H1 (cell line): Measurements from ENCODE around the gene HSD17B13. TPM values are rescaled to one million over a fixed set of nuclear protein-coding genes. Genes with fewer than 3 reads are reported as not detected.

Source experiments
- CTCF ChIA-PET: fragments of 300-600 bp; sonication (Branson Sonifier 250); formaldehyde crosslinking; loops from one replicate; lab custom pipeline; 2021; ENCODE audit not compliant: partially characterized antibody; lab: Charles Lee
- POLR2A ChIA-PET: fragments of 300-600 bp; sonication (Branson Sonifier 250); formaldehyde crosslinking; loops from one replicate; lab custom pipeline; 2021; ENCODE audit warnings: inconsistent platforms; ENCODE audit not compliant: partially characterized antibody; lab: Charles Lee
- DNase-seq, 2 experiments: peaks; one replicate each; pipeline versions ENCODE4 v3.0.0 to v3.0.0-alpha.2; 2010 to 2022; ENCODE audit warnings: low spot score in 2 of 2, low read depth in 1 of 2, mixed read lengths in 1 of 2
- FAIRE-seq: peaks from 2 replicates; lab custom pipeline; 2011; peaks lifted over from hg19 to GRCh38; lab: Jason Lieb, UNC
- H2AFZ ChIP-seq: 2 replicates; pipeline ENCODE4 v1.8.1; 2012; ENCODE audit warnings: low read length, inconsistent platforms
- H2AK5ac ChIP-seq: 2 replicates; pipeline ENCODE4 v1.6.1; 2013; ENCODE audit warnings: low read depth, low read length
- H2BK120ac ChIP-seq: replicated peaks from 2 replicates; pipeline ENCODE3; 2013; ENCODE audit warnings: low read depth, low read length, inconsistent platforms
- H2BK12ac ChIP-seq: 2 replicates; pipeline ENCODE4 v1.6.1; 2013; ENCODE audit warnings: low read depth, low read length
- H2BK15ac ChIP-seq: 2 replicates; pipeline ENCODE4 v1.6.1; 2013; ENCODE audit warnings: low read length
- H2BK20ac ChIP-seq: 2 replicates; pipeline ENCODE4 v1.6.1; 2013; ENCODE audit warnings: low read length
- H2BK5ac ChIP-seq: 2 replicates; pipeline ENCODE4 v1.6.1; 2013; ENCODE audit warnings: low read depth, low read length
- H3K14ac ChIP-seq: 2 replicates; pipeline ENCODE4 v1.6.1; 2013; ENCODE audit warnings: inconsistent platforms; ENCODE audit not compliant: insufficient read length
- H3K18ac ChIP-seq: 2 replicates; pipeline ENCODE4 v1.6.1; 2013; ENCODE audit warnings: low read length; ENCODE audit errors: extremely low read depth
- H3K23ac ChIP-seq: 2 replicates; pipeline ENCODE4 v1.6.1; 2013; ENCODE audit warnings: inconsistent platforms; ENCODE audit not compliant: insufficient read length
- H3K23me2 ChIP-seq: 2 replicates; pipeline ENCODE4 v1.6.1; 2013; ENCODE audit warnings: low read depth, low read length
- H3K27ac ChIP-seq: 2 replicates; pipeline ENCODE4 v1.6.1; 2011; ENCODE audit warnings: low read depth, low read length, inconsistent platforms
- H3K27me3 ChIP-seq, 4 experiments: replicated peaks in 1 of 4; 1 replicate in 1 of 4; 2 replicates in 3 of 4; pipeline versions ENCODE4 v1.6.1 to v1.8.1; 2011 to 2013; ENCODE audit warnings: low read length in 3 of 4, mild to moderate bottlenecking in 3 of 4, inconsistent platforms in 2 of 4, mixed read lengths in 2 of 4, moderate library complexity in 1 of 4; ENCODE audit not compliant: control insufficient read depth in 3 of 4, insufficient read depth in 3 of 4; ENCODE audit errors: extremely low read depth in 1 of 4
- H3K36me3 ChIP-seq, 4 experiments: 2 replicates each; pipeline versions ENCODE4 v1.6.1 to v1.8.1; 2011 to 2013; ENCODE audit warnings: mild to moderate bottlenecking in 4 of 4, low read length in 3 of 4, moderate library complexity in 2 of 4, control low read depth in 1 of 4, inconsistent platforms in 1 of 4; ENCODE audit not compliant: insufficient read depth in 4 of 4, control insufficient read depth in 2 of 4
- H3K4ac ChIP-seq: replicated peaks from 2 replicates; pipeline ENCODE3; 2013; ENCODE audit warnings: low read length, low read depth, mixed read lengths, inconsistent platforms; ENCODE audit not compliant: insufficient read length
- H3K4me1 ChIP-seq, 4 experiments: replicated peaks in 1 of 4; 1 replicate in 1 of 4; 2 replicates in 3 of 4; pipeline versions ENCODE4 v1.6.1 to v1.8.1; 2011 to 2013; ENCODE audit warnings: low read length in 3 of 4, inconsistent platforms in 2 of 4, mixed read lengths in 1 of 4; ENCODE audit not compliant: insufficient read depth in 4 of 4, control insufficient read depth in 3 of 4
- H3K4me2 ChIP-seq, 2 experiments: 2 replicates each; pipeline versions ENCODE4 v1.6.1 to v1.8.1; 2011 to 2013; ENCODE audit warnings: low read depth in 2 of 2, low read length in 2 of 2, control low read depth in 1 of 2, inconsistent platforms in 1 of 2, mild to moderate bottlenecking in 1 of 2; ENCODE audit not compliant: insufficient read depth in 1 of 2
- H3K4me3 ChIP-seq, 4 experiments: fragments of 200-600, 300-600 bp in 1 of 4; sonication (generic), shearing (Covaris generic), sonication (Bioruptor Twin) in 1 of 4; 2 replicates each; pipeline versions ENCODE4 v1.5.1 to v1.8.1; 2011 to 2016; ENCODE audit warnings: low read length in 4 of 4, low read depth in 3 of 4, control low read depth in 2 of 4, inconsistent platforms in 2 of 4, mild to moderate bottlenecking in 2 of 4, mixed read lengths in 1 of 4, moderate library complexity in 1 of 4; ENCODE audit not compliant: insufficient read depth in 2 of 4; ENCODE audit errors: extremely low read depth in 1 of 4
- H3K56ac ChIP-seq: replicated peaks from 2 replicates; pipeline ENCODE3; 2013; ENCODE audit warnings: low read depth, mild to moderate bottlenecking, mixed read lengths, low read length, inconsistent platforms; ENCODE audit not compliant: insufficient read length
- H3K79me1 ChIP-seq: 2 replicates; pipeline ENCODE4 v1.6.1; 2013; ENCODE audit warnings: low read depth, low read length, control low read depth
- H3K79me2 ChIP-seq, 2 experiments: 2 replicates each; pipeline versions ENCODE4 v1.6.1 to v1.8.1; 2012 to 2013; ENCODE audit warnings: low read length in 2 of 2, mild to moderate bottlenecking in 2 of 2, inconsistent platforms in 1 of 2; ENCODE audit not compliant: insufficient read depth in 2 of 2, control insufficient read depth in 1 of 2
- H3K9ac ChIP-seq, 4 experiments: replicated peaks in 1 of 4; 1 replicate in 1 of 4; 2 replicates in 3 of 4; pipeline versions ENCODE4 v1.6.1 to v1.8.1; 2011 to 2013; ENCODE audit warnings: low read depth in 3 of 4, low read length in 3 of 4, control low read depth in 2 of 4, mild to moderate bottlenecking in 2 of 4, moderate library complexity in 2 of 4, inconsistent platforms in 1 of 4; ENCODE audit errors: extremely low read depth in 1 of 4
- H3K9me3 ChIP-seq, 2 experiments: 2 replicates each; pipeline versions ENCODE4 v1.6.1 to v1.8.1; 2012 to 2013; ENCODE audit warnings: mild to moderate bottlenecking in 2 of 2, moderate library complexity in 2 of 2, control low read depth in 1 of 2, inconsistent platforms in 1 of 2, low read depth in 1 of 2, low read length in 1 of 2, mixed read lengths in 1 of 2; ENCODE audit not compliant: insufficient read depth in 2 of 2
- H4K20me1 ChIP-seq, 2 experiments: replicated peaks in 1 of 2; 2 replicates each; pipeline versions ENCODE3 to v1.8.1; 2011 to 2013; ENCODE audit warnings: inconsistent platforms in 2 of 2, low read length in 2 of 2, mild to moderate bottlenecking in 1 of 2; ENCODE audit not compliant: insufficient read depth in 2 of 2, control insufficient read depth in 1 of 2
- H4K5ac ChIP-seq: 2 replicates; pipeline ENCODE4 v1.6.1; 2013; ENCODE audit warnings: low read length, low read depth, mixed read lengths, inconsistent platforms; ENCODE audit not compliant: insufficient read length
- H4K8ac ChIP-seq: 2 replicates; pipeline ENCODE4 v1.8.0; 2013; ENCODE audit warnings: mild to moderate bottlenecking, moderate library complexity, low read length, inconsistent platforms; ENCODE audit not compliant: insufficient read depth; ENCODE audit errors: extremely low read depth
- H4K91ac ChIP-seq: replicated peaks from 2 replicates; pipeline ENCODE3; 2013; ENCODE audit warnings: low read length, mixed read lengths, inconsistent platforms; ENCODE audit not compliant: insufficient read length
- ASH2L ChIP-seq: fragments of 200-600, 300-600 bp; sonication (generic); IDR thresholded peaks from one replicate; pipeline ENCODE4 v1.7.1; 2017; ENCODE audit warnings: low read length
- ATF3 ChIP-seq: IDR thresholded peaks from 2 replicates; pipeline ENCODE4 v1.6.1; 2011; ENCODE audit warnings: low read depth, mild to moderate bottlenecking, low read length; ENCODE audit not compliant: insufficient read depth
- CBX5 ChIP-seq: fragments of 300-800, 300-1000 bp; sonication (generic); IDR thresholded peaks from 2 replicates; pipeline ENCODE4 v1.7.1; 2016; ENCODE audit warnings: antibody characterized with exemption, low read length, low read depth
- CEBPB ChIP-seq: IDR thresholded peaks from 2 replicates; pipeline ENCODE4 v1.6.1; 2012; ENCODE audit warnings: low read depth, low read length
- CHD1 ChIP-seq: IDR thresholded peaks from 2 replicates; pipeline ENCODE4 v1.6.1; 2012; ENCODE audit warnings: low read depth, low read length, improper control_type of control experiment
- CHD2 ChIP-seq: IDR thresholded peaks from 2 replicates; pipeline ENCODE4 v1.6.1; 2012; ENCODE audit warnings: low read length, improper control_type of control experiment
- EGR1 ChIP-seq: IDR thresholded peaks from 2 replicates; pipeline ENCODE4 v1.6.1; 2011; ENCODE audit warnings: low read depth, low read length, borderline replicate concordance
- RNF2 ChIP-seq: fragments of 200-900, 300-1000 bp; sonication (generic); IDR thresholded peaks from 2 replicates; pipeline ENCODE4 v1.7.1; 2016; ENCODE audit warnings: borderline replicate concordance, low read depth, mild to moderate bottlenecking, antibody characterized with exemption, low read length; ENCODE audit not compliant: poor library complexity, severe bottlenecking; ENCODE audit errors: missing control alignments
- SIX5 ChIP-seq: IDR thresholded peaks from 2 replicates; pipeline ENCODE4 v1.6.1; 2011; ENCODE audit warnings: mild to moderate bottlenecking, low read depth, low read length
- SRF ChIP-seq: IDR thresholded peaks from 2 replicates; pipeline ENCODE4 v1.6.1; 2011; ENCODE audit warnings: mild to moderate bottlenecking, low read depth, low read length, moderate library complexity
- ZNF274 ChIP-seq: IDR thresholded peaks from 2 replicates; pipeline ENCODE4 v1.7.0; 2012; ENCODE audit warnings: low read length, borderline replicate concordance; ENCODE audit errors: extremely low read depth
- WGBS, 2 experiments: shearing (Covaris generic) in 1 of 2; methylation state at CpG; one replicate each; pipeline versions ENCODE4 v1.1.6 to v1.1.7; 2013 to 2015; ENCODE audit warnings: low lambda C conversion rate in 2 of 2, mixed read lengths in 2 of 2, inconsistent platforms in 1 of 2, low coverage in 1 of 2, missing lambda C conversion rate in 1 of 2; ENCODE audit not compliant: insufficient replicate concordance in 2 of 2, insufficient coverage in 1 of 2, insufficient read length in 1 of 2; ENCODE audit errors: extremely low coverage in 1 of 2, missing lambda C conversion rate in 1 of 2; 5-methylcytosine and 5-hydroxymethylcytosine counted together
- polyA plus RNA-seq, 7 experiments: library from polyadenylated mRNA; depleted of rRNA in 3 of 7; stranded (reverse) in 5 of 7; unstranded in 2 of 7; fragments of >200 nt in 5 of 7; fragments of 200-250 nt in 2 of 7; gene quantifications; 1 replicate in 5 of 7; 2 replicates in 1 of 7; 4 replicates in 1 of 7; pipeline versions ENCODE4 v1.2.1 to v1.2.3, GENCODE V29; 2011 to 2013; ENCODE audit warnings: missing spikeins in 2 of 7, mixed read lengths in 2 of 7
- total RNA-seq: library from RNA; stranded (reverse); fragmentation: NEBNext Ultra II Directional; extraction: Animal tissue kit (Norgen Biotek cat#: 25700); gene quantifications from 2 replicates; pipeline ENCODE4 v1.2.1, GENCODE V29; 2021

Gene HSD17B13
- total and polyA plus RNA-seq, 2 of the 8 experiments (the other 6 are each of a cell fraction or from before 2014, with no cell fraction given): 0.09 to 0.13 TPM

DNA sequence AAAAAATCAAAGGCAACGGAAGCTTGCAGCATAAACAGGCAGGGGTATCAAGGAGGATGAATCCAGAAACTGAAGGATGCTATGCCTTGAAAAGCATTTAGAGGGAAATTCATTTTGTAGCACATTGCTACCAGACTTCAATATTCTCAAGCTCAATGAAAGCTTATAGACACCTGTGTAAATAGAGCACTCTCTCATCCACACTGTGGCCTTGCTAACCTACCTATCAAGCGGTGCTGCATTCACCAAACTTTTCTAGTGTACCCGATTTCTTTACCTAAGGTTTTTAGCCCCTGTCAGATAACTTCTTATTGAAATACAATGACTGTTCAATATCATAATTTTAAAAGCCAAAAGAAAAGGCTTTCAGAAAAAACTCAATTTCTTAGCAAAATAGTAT, 20.2 kb upstream of the HSD17B13 start:
- Histone ChIP-seq H2BK120ac (no peak overlapping the region), H3K9ac (no peak overlapping the region), H2BK20ac (no peak overlapping the region), H3K4me3 (no peak overlapping the region), H2AK5ac (no peak overlapping the region), H2BK15ac (no peak overlapping the region), H3K79me2 (no peaks in the 10 kb centered on the region), H3K56ac (no peak overlapping the region), H3K4me2 (no peak overlapping the region), H3K4ac (no peak overlapping the region), H3K9me3 (no peaks in the 10 kb centered on the region), H2BK12ac (no peak overlapping the region), H3K36me3 (no peaks in the 10 kb centered on the region), H2AFZ (no peak overlapping the region), H3K79me1 (no peaks in the 10 kb centered on the region), H3K14ac (no peak overlapping the region), H3K23me2 (no peaks in the 10 kb centered on the region), H4K5ac (no peak overlapping the region), H3K27me3 (no peaks in the 10 kb centered on the region), H3K27ac (no peak overlapping the region), H4K20me1 (no peaks in the 10 kb centered on the region), H4K8ac (no peak overlapping the region), H2BK5ac (no peak overlapping the region), H3K4me1 (no peaks in the 10 kb centered on the region), H3K18ac (no peak overlapping the region), H3K23ac (no peak overlapping the region), H4K91ac (no peak overlapping the region)
- WGBS, 2 experiments: 95% methylated on average over 3 of the region's 3 CpGs; no CpG with 5 or more reads in 1 of the 2 experiments
- FAIRE-seq (no peak), DNase-seq (no peak)
- POLR2A ChIA-PET: interaction anchor here (1.2 kb wide), 1 partner anchor 49 kb away, joined by 3 read pairs; the partner anchor contains the start of gene HSD17B11
- CTCF ChIA-PET: interaction anchor here (0.6 to 1.5 kb wide), 2 partner anchors 123 to 168 kb away, joined by 3 to 4 read pairs; no protein-coding TSS in a partner anchor
- TF ChIP-seq ZNF274 (no peak), RNF2 (no peak), SIX5 (no peak), EGR1 (no peak), CHD2 (no peak), CBX5 (no peak), CEBPB (no peak), ASH2L (no peak), SRF (no peak), ATF3 (no peak), CHD1 (no peak)
